Measurements from ENCODE around the gene LMLN. TPM values are rescaled to one million over a fixed set of nuclear protein-coding genes. Genes with fewer than 3 reads are reported as not detected.

LMLN gene
- total RNA-seq, 2 donors from 2014 or later = 2.4 to 8.4 TPM

DNA sequence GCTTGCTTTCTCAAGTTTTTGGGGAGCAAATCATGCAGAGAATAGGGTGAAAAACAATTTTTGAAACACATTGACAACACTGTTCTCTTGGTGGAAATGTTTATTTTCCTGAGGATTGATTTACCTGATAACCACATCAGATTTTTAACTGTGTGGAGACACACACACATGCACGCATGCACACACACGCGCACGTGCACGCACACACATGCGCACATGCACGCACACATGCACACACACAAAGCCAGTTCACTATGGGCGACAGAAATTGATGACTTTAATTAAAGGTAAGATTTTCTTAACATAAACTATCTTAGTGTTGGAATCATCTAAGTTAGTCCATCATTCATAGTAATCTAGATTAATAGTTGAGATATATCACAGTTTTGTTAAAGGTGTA lies 15.3 kb downstream of the LMLN start:
- no peak for DNase-seq (ENCODE audit: low spot score in 2 of 2)
- peaks cover 8 to 18% of the 10 kb centered on the region in 2 donors for H3K36me3 Mint-ChIP-seq
- peaks cover 0 to 4% of the 10 kb centered on the region in 2 donors for H3K9me3 Mint-ChIP-seq
- no peak for ATAC-seq
- H3K27ac Mint-ChIP-seq = no peak overlapping the region

DNA sequence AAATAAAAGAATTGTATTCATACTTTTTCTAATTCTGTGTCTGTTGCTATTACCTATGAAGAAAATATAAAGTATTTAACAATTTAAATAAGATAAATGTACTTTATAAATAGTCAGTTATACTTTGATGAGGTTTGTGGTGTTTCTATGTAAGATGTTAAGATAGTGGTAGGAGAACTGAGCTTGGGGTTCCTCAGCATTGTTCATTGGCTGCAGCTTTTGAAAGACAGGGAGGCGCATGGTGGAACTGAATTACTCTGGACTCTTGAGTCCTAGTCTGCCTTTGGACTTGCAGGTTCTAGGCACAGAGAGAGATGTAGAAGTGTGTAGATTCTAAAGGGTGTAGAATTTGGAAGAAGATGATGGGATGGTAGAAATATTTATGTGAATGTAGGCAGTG lies 23.1 kb downstream of the LMLN start:
- Mint-ChIP-seq H3K36me3 (no peaks in the 10 kb centered on the region), H3K27ac (no peak overlapping the region), H3K9me3 (no peaks in the 10 kb centered on the region)
- ATAC-seq (no peak), DNase-seq (ENCODE audit: low spot score in 2 of 2) (no peak)

DNA sequence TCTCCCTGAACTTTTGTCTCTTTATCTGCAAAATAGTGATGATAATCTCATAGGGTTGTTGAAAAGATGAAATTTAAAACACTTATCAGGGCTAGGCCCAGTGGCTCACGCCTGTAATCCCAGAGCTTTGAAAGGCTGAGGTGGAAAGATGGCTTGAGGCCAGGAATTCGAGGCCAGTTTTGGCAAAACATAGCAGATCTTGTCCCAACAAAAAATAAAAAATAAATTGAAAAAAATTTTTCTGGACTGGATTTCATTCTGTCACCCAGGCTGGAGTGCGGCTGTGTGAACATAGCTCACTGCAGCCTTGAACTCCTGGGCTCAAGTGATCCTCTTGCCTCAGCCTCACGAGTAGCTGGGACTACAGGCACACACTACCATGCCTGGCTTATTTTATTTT lies 29.6 kb downstream of the LMLN start:
- ATAC-seq = no peak
- no peak for DNase-seq (ENCODE audit: low spot score in 2 of 2)
- Mint-ChIP-seq H3K9me3 (no peaks in the 10 kb centered on the region), H3K36me3 (peaks cover 0 to 12% of the 10 kb centered on the region in 2 donors), H3K27ac (no peak overlapping the region)

DNA sequence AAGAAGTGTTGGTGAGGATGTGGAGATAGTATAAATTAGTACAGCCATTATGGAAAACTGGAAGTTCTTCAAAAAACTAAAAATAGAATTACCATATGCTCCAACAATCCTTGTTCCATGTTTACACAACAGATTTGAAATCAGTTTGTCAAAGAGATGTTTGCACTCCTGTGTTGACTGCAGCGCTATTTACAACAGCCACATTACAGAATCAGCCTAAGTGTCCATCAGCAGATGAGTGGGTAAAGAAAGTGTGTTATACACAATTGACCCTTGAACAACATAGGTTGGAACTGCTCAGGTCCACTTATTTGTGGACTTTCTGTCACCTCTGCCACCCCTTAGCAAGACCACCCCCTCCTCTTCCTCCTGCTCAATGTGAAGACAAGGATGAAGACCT lies 34.7 kb downstream of the LMLN start:
- ATAC-seq (no peak), DNase-seq (ENCODE audit: low spot score in 2 of 2) (no peak)
- H3K27ac Mint-ChIP-seq = no peak overlapping the region
- peaks cover 0 to 12% of the 10 kb centered on the region in 2 donors for H3K36me3 Mint-ChIP-seq
- H3K9me3 Mint-ChIP-seq = no peaks in the 10 kb centered on the region

DNA sequence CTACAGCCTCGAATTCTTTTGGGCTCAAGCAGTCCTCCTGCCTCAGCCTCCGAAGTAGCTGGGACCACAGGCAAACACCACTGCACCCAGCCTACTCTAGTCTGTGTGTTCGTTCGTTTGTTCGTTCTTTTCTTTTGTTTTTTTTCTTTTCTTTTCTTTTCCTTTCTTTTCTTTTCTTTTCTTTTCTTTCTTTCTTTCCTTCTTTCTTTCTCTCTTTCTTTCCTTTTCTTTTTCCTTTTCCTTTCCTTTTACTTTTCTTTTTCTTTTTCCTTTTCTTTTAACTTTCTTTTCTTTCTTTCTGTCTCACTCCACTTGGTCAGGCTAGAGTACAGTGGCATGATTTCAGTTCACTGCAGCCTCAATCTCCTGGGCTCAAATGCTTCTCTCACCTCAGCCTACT lies 36.8 kb downstream of the LMLN start:
- Mint-ChIP-seq H3K9me3 (no peaks in the 10 kb centered on the region), H3K36me3 (peaks cover 0 to 5% of the 10 kb centered on the region in 2 donors), H3K27ac (no peak overlapping the region)
- ATAC-seq = no peak
- no peak for DNase-seq (ENCODE audit: low spot score in 2 of 2)

DNA sequence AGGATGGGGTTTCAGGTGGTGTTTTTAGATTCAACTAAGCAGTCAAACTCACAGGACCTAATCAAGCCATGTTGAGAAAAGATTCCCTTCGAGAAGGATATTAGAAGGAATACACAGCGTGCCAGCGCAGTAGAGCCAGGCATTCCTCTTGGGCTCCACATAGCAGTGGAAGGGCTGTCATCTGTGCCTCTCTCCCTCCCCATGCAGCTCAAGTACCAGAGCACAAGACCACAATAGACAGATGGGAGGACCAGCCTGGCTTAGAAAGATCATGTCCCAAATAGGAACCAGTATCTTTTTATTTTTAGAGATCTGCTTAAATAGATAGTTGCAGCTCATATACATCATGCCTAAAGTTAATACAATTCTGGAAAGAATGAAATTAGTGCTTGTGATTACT lies 37.9 kb downstream of the LMLN start:
- Mint-ChIP-seq H3K36me3 (no peaks in the 10 kb centered on the region), H3K9me3 (no peaks in the 10 kb centered on the region), H3K27ac (no peak overlapping the region)
- ATAC-seq (no peak), DNase-seq (ENCODE audit: low spot score in 2 of 2) (no peak)

DNA sequence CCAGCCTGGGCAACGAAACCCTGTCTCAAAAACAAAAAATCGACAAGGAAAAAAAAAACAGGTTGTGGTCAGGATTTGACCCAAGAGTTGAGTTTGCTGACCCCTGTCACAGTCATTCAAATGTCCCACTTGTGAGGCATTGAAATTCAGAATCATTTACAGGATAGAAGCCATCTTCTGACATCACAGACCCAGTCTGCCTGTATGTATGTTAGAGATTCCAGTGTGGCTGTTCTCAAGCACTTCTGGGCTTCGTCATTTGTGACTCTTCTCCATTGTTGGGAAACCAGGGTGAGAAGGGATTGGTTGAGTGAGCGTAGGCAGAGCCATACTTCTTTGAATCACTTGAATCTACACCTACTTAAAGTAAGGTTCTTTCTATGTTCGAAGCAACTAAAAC lies 57.1 kb downstream of the LMLN start:
- H3K27ac Mint-ChIP-seq = no peak overlapping the region
- ATAC-seq (no peak), DNase-seq (ENCODE audit: low spot score in 2 of 2) (no peak)
- H3K36me3 Mint-ChIP-seq = no peaks in the 10 kb centered on the region
- H3K9me3 Mint-ChIP-seq = no peaks in the 10 kb centered on the region

DNA sequence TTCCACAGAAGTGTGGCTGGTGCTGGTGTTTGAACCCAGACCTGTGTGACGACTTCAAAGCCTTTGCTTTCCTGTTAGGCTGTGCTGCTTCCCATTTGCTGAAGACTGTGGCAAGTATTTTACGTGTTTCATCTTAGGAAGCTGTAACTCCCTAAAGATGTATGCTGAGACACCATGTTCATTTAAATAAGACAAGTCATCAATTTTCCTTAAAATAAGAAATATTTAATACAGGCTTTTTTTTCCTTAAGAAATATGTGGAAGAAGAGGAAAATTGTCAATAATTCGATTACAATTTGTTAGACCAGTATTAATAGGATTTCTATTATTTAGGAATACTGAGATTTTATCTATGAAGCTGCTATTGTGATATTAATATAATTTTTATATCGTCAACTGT lies 58.4 kb downstream of the LMLN start:
- no peaks in the 10 kb centered on the region for H3K36me3 Mint-ChIP-seq
- no peak for ATAC-seq

DNA sequence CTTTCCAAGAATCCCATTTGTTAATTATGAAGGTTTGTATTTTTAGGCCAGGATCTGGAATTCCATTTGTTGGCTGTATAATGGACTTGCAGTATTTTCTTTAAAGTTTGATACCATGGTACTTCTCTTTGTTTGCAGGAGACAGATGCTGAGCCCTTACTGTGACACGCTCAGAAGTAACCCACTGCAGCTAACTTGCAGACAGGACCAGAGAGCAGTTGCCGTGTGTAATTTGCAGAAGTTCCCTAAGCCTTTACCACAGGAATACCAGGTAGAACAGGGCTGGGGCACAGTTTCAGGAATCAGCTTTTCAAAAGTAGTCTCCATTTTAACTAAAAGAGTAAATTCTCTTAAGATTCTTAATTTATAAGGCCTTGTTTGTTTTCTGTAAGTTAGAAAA lies 59.1 kb downstream of the LMLN start:
- H3K27ac Mint-ChIP-seq = no peak overlapping the region
- H3K9me3 Mint-ChIP-seq = no peaks in the 10 kb centered on the region
- DNase-seq (ENCODE audit: low spot score in 2 of 2) (no peak), ATAC-seq (no peak)
- H3K36me3 Mint-ChIP-seq = no peaks in the 10 kb centered on the region

More for the DNA sequence above, 58.4 kb downstream of the LMLN start:
- no peak for DNase-seq (ENCODE audit: low spot score in 2 of 2)
- H3K9me3 Mint-ChIP-seq = no peaks in the 10 kb centered on the region
- no peak overlapping the region for H3K27ac Mint-ChIP-seq

DNA sequence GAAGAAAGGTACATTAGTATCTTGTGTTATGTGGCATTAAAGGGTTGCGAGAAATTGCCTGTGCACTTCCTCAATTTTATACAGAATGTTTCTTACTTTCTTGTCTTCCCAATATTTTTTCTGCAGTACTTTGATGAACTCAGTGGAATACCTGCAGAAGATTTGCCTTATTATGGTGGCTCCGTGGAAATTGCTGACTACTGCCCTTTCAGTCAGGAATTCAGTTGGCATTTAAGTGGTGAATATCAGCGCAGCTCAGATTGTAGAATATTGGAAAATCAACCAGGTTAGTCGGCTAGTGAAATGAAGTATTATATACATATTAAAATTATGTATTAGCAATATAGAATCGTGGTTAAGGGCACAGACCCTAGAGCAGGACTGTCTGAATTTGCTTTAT lies 61.3 kb downstream of the LMLN start:
- DNase-seq (ENCODE audit: low spot score in 2 of 2) = no peak
- no peaks in the 10 kb centered on the region for H3K36me3 Mint-ChIP-seq
- ATAC-seq = no peak
- no peaks in the 10 kb centered on the region for H3K9me3 Mint-ChIP-seq
- H3K27ac Mint-ChIP-seq = no peak overlapping the region

DNA sequence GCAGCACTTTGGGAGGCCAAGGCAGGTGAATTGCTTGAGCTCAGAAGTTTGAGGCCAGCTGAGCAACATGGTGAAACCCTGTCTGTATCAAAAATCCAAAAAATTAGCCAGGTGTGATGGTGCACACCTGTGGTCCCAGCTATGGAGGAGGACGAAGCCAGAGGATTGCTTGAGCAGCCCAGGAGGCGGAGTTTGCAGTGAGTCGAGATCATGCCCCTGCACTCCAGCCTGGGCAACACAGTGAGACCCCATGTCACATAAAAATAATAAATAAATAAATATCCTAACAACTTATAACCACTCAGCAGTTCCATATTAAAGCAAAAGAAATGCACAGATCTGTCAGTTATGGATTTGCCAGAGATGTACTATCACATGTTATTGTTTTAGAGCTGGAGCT lies 62.6 kb downstream of the LMLN start:
- DNase-seq (ENCODE audit: low spot score in 2 of 2) = no peak
- Mint-ChIP-seq H3K36me3 (no peaks in the 10 kb centered on the region), H3K27ac (no peak overlapping the region), H3K9me3 (no peaks in the 10 kb centered on the region)
- ATAC-seq = no peak

DNA sequence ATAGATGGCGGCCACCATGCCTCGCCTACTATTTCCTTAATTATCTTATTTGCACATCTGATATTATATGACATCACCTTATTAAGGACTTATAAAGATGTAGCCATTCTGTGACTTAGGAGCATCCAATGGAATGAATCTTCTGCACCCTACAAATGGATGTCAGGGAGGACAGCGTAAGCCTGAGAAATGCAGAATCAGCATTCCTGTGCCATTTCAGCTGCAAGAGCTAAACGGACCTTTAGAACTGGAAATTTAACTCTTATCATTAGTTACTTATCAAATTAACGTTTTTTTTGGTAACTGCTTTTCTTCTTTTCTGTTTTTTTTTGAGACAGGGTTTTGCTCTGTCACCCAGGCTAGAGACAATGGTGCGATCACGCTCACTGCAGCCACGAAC lies 65.6 kb downstream of the LMLN start:
- Mint-ChIP-seq H3K36me3 (no peaks in the 10 kb centered on the region), H3K27ac (no peak overlapping the region), H3K9me3 (no peaks in the 10 kb centered on the region)
- DNase-seq (ENCODE audit: low spot score in 2 of 2) = no peak
- ATAC-seq = no peak

DNA sequence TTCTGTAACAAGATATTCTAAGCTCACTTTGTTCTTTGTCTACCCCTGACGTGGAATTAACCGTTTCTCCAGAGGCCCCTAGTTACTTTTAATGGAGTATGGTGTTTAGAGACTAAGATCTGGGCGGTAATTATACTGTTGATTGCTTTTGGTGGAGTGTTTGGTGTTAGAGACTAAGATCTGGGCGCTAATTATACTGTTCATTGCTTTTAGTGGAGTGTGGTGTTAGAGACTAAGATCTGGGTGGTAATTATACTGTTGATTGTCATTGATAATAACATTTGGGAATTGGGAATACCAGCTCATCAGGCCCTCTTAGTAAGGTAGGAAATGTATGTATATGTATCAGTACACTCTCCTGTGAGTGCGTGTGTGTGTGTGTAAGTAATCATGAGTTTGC lies 66.6 kb downstream of the LMLN start:
- H3K36me3 Mint-ChIP-seq = no peaks in the 10 kb centered on the region
- no peaks in the 10 kb centered on the region for H3K9me3 Mint-ChIP-seq
- ATAC-seq = no peak
- DNase-seq (ENCODE audit: low spot score in 2 of 2) = no peak
- H3K27ac Mint-ChIP-seq = no peak overlapping the region

DNA sequence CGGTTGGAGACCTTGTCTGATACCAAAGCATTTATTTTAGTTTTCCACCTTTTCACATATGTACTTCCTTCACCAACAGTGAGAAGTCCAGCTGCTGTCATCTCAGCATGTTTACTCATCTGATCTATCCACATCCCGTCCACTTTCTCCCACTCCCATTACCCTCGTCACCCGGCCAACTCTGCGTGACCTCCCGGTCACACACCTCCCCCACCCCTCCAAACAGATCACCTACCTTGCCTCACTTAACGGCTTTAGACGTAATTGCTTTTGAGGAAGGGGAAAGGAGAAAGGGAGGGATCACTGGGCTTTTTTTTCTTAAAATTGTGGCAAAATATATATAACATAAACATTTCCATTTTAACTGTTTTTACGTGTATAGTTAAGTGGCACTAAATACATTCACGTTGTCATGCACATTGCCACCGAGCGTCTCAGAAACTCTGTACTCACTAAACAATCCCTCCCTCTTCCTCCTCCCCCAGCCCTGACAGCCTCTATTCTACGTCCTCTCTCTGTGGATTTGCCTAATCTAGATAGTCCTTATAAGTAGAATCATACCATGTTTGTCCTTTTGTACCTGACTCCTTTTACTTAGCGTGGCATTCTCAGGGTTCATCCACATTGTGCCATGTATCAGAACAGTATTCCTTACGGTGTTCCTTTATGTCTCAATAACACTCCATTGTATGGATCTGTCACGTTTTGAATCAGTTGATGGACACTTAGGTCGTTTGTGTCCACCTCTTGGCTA lies 67.2 kb downstream of the LMLN start:
- no peak for DNase-seq (ENCODE audit: low spot score in 2 of 2)
- Mint-ChIP-seq H3K27ac (no peak overlapping the region), H3K9me3 (no peaks in the 10 kb centered on the region), H3K36me3 (no peaks in the 10 kb centered on the region)
- no peak for ATAC-seq

DNA sequence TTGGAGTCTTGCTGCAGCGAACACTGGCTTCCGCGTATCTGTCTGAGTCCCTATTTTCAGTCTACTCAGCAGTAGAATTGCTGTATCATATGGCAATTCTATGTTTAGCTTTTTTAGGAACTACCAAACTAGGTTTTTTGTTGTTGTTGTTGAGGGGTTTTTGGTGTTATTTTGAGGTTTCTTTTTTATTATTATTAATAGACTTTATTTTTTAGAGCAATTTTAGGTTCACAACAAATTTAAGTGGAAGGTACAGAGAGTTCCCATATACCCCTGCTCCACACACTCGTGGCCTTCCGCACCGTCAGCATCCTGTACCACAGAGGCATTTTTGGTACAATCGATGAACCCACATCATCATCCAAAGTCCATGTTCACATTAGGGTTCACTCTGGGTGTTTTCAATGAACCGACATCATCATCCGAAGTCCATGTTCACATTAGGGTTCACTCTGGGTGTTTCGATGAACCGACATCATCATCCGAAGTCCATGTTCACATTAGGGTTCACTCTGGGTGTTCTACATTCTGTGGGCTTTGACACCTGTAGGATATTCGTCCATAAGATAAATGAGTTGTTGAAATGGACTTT lies 67.9 kb downstream of the LMLN start:
- Mint-ChIP-seq H3K36me3 (no peaks in the 10 kb centered on the region), H3K27ac (no peak overlapping the region), H3K9me3 (no peaks in the 10 kb centered on the region)
- ATAC-seq (no peak), DNase-seq (ENCODE audit: low spot score in 2 of 2) (no peak)

DNA sequence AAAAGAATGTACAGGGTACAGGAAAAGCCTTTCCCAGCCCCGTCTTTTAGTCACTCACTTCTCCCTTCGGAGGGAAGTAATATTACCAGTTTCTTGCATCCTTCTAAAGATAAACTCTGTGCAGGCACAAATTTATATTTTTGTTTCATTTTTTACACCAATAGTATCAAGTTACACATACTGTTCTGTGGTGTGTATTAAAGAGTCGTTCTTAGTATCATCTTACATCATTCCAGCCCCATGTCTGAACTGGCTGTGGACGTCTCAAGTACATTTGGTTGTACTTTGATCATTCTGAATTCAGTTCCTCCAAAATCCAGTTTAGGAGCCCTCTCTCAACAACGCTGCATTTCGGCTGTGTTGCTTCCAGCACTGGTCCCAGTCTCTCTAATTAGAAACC lies 68.7 kb downstream of the LMLN start:
- no peak for DNase-seq (ENCODE audit: low spot score in 2 of 2)
- H3K9me3 Mint-ChIP-seq = no peaks in the 10 kb centered on the region
- no peaks in the 10 kb centered on the region for H3K36me3 Mint-ChIP-seq
- H3K27ac Mint-ChIP-seq = no peak overlapping the region
- no peak for ATAC-seq

DNA sequence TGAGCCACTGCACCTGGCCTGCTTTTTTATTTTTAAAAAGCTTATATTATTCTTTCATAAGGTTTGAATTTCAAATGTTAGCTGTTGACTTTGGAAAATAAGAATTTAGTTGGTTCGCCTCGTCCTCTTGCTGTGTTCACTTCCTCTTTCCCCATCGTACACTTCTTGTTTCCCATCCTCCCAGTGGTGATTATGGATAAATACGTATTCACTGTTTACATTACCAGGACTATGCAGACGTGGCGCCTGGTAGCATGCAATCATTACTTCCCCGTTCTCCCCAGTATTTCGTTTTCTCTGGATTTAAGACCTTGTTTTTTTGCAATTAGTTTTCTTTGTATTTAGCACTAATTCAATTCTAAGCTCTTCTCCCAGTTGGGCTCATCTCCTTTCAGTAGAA lies 70.1 kb downstream of the LMLN start:
- ATAC-seq = no peak
- H3K36me3 Mint-ChIP-seq = no peaks in the 10 kb centered on the region
- H3K27ac Mint-ChIP-seq = no peak overlapping the region
- H3K9me3 Mint-ChIP-seq = no peaks in the 10 kb centered on the region
- DNase-seq (ENCODE audit: low spot score in 2 of 2) = no peak

DNA sequence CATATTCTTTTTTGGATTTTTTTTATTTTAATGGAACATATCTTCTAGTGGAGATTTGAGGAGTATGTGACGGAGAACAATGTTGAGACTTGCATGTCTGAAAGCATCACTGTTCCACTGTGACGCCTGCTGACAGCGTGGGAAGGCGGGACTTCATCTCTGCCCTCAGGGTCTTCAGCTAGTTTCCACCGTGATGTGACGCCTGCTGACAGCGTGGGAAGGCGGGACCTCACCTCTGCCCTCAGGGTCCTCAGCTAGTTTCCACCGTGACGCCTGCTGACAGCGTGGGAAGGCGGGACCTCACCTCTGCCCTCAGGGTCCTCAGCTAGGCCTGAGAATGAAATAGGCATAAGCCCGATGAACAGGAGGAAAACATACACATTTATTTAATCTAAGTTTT lies 70.7 kb downstream of the LMLN start:
- H3K9me3 Mint-ChIP-seq = no peaks in the 10 kb centered on the region
- no peak overlapping the region for H3K27ac Mint-ChIP-seq
- DNase-seq (ENCODE audit: low spot score in 2 of 2) (no peak), ATAC-seq (no peak)
- H3K36me3 Mint-ChIP-seq = no peaks in the 10 kb centered on the region
